Neural crest cell (in vitro differentiated cells): ENCODE measurements around the gene SSNA1. TPM values are rescaled to one million over a fixed set of nuclear protein-coding genes. Genes with fewer than 3 reads are reported as not detected.

Source experiments
- DNase-seq: peaks from one replicate; pipeline ENCODE4 v3.0.0; 2021; ENCODE audit warnings: low read depth, mixed read lengths, low spot score
- H3K27ac Mint-ChIP-seq: one replicate; pipeline ENCODE4 v1.8.0; 2021; ENCODE audit warnings: mild to moderate bottlenecking, mixed read lengths; ENCODE audit not compliant: unreplicated experiment
- H3K27me3 Mint-ChIP-seq: 2 replicates; pipeline ENCODE4 v1.8.0; 2021; ENCODE audit warnings: low read depth, mild to moderate bottlenecking, mixed read lengths
- H3K36me3 Mint-ChIP-seq: 2 replicates; pipeline ENCODE4 v1.8.0; 2021; ENCODE audit warnings: low read depth, mild to moderate bottlenecking, mixed read lengths
- H3K4me1 Mint-ChIP-seq: 2 replicates; pipeline ENCODE4 v1.8.0; 2021; ENCODE audit warnings: mixed read lengths
- H3K4me3 Mint-ChIP-seq: one replicate; pipeline ENCODE4 v1.8.0; 2021; ENCODE audit warnings: mild to moderate bottlenecking, mixed read lengths
- H3K9me3 Mint-ChIP-seq: 2 replicates; pipeline ENCODE4 v1.8.0; 2021; ENCODE audit warnings: mixed read lengths
- total RNA-seq: library from RNA; stranded (reverse); gene quantifications from 2 replicates; pipeline ENCODE4 v1.2.1, GENCODE V29; 2021
- TF ChIP-seq, protein P1 (sequence below): fragments of 200-600 bp; sonication (generic); conservative IDR thresholded peaks from 2 replicates; pipeline ENCODE4 v1.5.0; 2021; ENCODE audit warnings: antibody characterized with exemption, mild to moderate bottlenecking

Gene SSNA1
- total RNA-seq, 1 donor from 2014 or later, result 66.4 TPM

DNA sequence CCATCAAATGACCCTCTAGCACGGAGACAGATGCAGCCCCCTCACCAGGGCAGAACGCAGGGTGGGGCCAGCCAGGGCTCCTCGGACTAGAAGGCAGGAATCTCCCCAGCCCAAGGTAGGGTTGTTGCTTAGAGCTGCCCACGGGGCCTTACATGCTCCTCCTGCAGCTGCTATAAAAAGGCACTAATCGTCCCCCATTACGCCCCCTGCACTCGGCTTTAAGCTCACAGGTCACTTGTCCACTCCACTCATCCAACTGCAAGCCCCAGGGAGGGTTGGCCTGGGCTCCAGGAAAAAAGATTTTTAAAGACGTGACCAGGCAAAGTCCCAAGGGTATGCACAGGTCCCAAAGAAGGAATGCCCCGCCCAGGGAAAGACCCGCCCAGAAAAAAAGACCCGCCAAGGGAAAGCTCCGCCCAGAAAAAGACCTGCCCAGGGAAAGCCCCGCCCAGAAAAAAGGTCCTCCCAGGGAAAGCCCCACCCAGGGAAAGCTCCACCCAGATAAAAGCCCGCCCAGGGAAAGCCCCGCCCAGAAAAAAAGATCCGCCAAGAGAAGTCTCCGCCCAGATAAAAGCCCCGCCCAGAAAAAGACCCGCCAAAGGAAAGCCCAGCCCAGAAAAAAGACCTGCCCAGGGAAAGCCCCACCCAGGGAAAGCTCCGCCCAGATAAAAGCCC, 38.4 kb upstream of the SSNA1 start:
- DNase-seq, result no peak
- no peaks in the 10 kb centered on the region for H3K4me1 Mint-ChIP-seq
- peaks cover 32% of the 10 kb centered on the region for H3K27me3 Mint-ChIP-seq

DNA sequence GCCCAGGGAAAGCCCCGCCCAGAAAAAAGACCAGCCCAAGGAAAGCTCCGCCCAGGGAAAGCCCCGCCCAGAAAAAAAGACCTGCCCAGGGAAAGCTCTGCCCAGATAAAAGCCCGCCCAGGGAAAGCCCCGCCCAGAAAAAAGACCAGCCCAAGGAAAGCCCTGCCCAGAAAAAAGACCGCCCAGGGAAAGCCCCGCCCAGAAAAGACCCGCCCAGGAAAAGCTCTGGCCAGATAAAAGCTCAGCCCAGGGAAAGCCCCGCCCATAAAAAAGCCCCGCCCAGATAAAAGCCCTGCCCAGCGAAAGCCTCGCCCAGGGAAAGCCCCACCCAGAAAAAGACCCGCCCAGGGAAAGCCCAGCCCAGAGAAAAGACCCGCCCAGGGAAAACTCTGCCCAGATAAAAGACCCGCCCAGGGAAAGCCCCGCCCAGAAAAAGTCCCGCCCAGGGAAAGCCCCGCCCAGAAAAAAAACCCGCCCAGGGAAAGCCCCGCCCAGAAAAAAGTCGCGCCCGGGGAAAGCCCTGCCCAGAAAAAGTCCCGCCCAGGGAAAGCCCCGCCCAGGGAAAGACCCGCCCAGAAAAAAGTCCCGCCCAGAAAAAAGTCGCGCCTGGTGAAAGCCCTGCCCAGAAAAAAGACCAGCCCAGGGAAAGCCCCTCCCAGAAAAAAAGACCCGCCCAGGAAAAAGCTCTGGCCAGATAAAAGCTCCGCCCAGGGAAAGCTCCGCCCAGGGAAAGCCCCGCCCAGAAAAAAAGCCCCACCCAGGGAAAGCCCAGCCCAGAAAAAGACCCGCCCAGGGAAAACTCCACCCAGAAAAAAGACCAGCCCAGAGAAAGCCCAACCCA, 37.6 kb upstream of the SSNA1 start:
- DNase-seq, result no peak
- Mint-ChIP-seq H3K36me3 (no peaks in the 10 kb centered on the region), H3K9me3 (no peaks in the 10 kb centered on the region), H3K4me1 (no peaks in the 10 kb centered on the region), H3K4me3 (no peak overlapping the region), H3K27ac (no peak overlapping the region), H3K27me3 (peaks cover 34% of the 10 kb centered on the region)
- TF ChIP-seq, protein P1, sequence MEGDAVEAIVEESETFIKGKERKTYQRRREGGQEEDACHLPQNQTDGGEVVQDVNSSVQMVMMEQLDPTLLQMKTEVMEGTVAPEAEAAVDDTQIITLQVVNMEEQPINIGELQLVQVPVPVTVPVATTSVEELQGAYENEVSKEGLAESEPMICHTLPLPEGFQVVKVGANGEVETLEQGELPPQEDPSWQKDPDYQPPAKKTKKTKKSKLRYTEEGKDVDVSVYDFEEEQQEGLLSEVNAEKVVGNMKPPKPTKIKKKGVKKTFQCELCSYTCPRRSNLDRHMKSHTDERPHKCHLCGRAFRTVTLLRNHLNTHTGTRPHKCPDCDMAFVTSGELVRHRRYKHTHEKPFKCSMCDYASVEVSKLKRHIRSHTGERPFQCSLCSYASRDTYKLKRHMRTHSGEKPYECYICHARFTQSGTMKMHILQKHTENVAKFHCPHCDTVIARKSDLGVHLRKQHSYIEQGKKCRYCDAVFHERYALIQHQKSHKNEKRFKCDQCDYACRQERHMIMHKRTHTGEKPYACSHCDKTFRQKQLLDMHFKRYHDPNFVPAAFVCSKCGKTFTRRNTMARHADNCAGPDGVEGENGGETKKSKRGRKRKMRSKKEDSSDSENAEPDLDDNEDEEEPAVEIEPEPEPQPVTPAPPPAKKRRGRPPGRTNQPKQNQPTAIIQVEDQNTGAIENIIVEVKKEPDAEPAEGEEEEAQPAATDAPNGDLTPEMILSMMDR, result no peak

More for the DNA sequence above, 38.4 kb upstream of the SSNA1 start:
- H3K9me3 Mint-ChIP-seq, result no peaks in the 10 kb centered on the region
- TF ChIP-seq, protein P1, result no peak
- H3K36me3 Mint-ChIP-seq, result no peaks in the 10 kb centered on the region
- no peak overlapping the region for H3K4me3 Mint-ChIP-seq
- H3K27ac Mint-ChIP-seq, result no peak overlapping the region

DNA sequence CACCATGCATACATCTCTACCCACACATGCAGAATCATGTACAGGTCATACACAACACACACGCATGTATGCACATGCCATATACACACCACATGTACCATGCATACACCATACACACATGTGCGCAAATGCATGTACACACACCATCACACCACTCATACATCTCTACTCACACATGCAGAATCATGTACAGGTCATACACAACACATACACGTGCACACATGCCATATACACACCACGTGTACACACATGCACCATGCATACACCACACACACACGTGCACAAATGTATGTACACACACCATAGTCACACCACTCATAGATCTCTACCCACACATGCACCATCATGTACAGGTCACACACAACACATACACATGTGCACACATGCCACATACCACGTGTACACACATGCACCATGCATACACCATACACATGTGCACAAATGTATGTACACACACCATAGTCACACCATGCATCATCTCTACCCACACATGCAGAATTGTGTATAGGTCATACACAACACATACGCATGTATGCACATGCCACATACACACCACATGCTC, 35.6 kb upstream of the SSNA1 start:
- H3K4me3 Mint-ChIP-seq, result no peak overlapping the region
- TF ChIP-seq, protein P1, result no peak
- H3K27ac Mint-ChIP-seq, result no peak overlapping the region
- no peaks in the 10 kb centered on the region for H3K36me3 Mint-ChIP-seq
- no peaks in the 10 kb centered on the region for H3K9me3 Mint-ChIP-seq
- no peaks in the 10 kb centered on the region for H3K4me1 Mint-ChIP-seq
- DNase-seq, result no peak
- H3K27me3 Mint-ChIP-seq, result peaks cover 32% of the 10 kb centered on the region

DNA sequence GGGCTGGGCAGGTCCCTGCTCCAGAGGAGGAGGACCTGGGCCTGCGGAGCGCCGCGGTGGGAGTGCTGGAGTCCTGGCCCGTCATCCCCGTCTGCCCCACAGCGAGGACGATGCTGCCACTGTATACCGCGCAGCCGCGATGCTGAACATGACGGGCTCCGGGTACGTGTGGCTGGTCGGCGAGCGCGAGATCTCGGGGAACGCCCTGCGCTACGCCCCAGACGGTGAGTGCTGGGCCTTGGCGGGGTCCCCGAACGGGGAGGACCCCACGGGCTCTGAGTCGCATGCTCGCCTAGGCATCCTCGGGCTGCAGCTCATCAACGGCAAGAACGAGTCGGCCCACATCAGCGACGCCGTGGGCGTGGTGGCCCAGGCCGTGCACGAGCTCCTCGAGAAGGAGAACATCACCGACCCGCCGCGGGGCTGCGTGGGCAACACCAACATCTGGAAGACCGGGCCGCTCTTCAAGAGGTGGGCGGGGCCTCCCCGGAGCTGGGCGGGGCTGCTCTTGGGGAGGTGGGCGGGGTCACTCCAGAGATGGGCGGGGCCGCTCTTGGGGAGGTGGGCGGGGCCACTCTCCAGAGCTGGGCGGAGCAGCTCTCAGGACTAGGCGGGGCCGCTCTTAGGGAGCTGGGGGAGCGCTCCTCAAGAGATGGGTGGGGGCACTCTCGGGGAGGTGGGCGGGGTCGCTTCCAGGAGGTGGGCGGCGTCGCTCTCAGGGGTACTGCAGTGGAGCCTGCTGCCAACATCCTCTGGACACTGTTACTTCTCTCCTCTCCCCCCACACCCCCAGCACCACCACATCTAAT, 31.7 kb upstream of the SSNA1 start:
- DNase-seq, result no peak
- Mint-ChIP-seq H3K36me3 (no peaks in the 10 kb centered on the region), H3K9me3 (no peaks in the 10 kb centered on the region), H3K4me1 (peaks cover 5% of the 10 kb centered on the region), H3K4me3 (no peak overlapping the region), H3K27ac (no peak overlapping the region), H3K27me3 (peaks cover 61% of the 10 kb centered on the region)
- TF ChIP-seq, protein P1, result no peak
